ENCODE measurements around the gene FCHSD1. TPM values are rescaled to one million over a fixed set of nuclear protein-coding genes. Genes with fewer than 3 reads are reported as not detected.

Gene FCHSD1
- total RNA-seq, 1 experiment from 2014 or later: 37.2 TPM

DNA sequence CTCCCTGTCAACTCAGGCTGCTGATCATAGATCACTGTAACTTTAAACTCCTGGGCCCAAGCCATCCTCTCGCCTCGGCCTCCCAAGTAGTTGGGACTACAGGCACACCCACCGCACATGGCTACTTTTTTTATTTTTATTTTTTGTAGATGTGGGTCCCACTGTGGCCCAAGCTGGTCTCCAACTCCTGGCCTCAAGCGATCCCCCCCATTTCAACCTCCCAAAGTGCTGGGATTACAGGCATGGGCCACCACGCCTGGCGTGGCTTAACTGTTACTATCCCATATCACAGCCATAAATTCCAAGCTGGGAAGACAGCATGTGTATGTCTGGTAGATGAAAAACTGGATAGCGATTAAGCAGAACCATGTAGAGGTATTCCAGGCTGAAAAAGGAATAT is 15.6 kb downstream of the FCHSD1 start (continued):
- TF ChIP-seq, protein P1, sequence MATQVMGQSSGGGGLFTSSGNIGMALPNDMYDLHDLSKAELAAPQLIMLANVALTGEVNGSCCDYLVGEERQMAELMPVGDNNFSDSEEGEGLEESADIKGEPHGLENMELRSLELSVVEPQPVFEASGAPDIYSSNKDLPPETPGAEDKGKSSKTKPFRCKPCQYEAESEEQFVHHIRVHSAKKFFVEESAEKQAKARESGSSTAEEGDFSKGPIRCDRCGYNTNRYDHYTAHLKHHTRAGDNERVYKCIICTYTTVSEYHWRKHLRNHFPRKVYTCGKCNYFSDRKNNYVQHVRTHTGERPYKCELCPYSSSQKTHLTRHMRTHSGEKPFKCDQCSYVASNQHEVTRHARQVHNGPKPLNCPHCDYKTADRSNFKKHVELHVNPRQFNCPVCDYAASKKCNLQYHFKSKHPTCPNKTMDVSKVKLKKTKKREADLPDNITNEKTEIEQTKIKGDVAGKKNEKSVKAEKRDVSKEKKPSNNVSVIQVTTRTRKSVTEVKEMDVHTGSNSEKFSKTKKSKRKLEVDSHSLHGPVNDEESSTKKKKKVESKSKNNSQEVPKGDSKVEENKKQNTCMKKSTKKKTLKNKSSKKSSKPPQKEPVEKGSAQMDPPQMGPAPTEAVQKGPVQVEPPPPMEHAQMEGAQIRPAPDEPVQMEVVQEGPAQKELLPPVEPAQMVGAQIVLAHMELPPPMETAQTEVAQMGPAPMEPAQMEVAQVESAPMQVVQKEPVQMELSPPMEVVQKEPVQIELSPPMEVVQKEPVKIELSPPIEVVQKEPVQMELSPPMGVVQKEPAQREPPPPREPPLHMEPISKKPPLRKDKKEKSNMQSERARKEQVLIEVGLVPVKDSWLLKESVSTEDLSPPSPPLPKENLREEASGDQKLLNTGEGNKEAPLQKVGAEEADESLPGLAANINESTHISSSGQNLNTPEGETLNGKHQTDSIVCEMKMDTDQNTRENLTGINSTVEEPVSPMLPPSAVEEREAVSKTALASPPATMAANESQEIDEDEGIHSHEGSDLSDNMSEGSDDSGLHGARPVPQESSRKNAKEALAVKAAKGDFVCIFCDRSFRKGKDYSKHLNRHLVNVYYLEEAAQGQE (IDR thresholded peaks at IDR 0.05; ENCODE audit: low read depth): no peak

DNA sequence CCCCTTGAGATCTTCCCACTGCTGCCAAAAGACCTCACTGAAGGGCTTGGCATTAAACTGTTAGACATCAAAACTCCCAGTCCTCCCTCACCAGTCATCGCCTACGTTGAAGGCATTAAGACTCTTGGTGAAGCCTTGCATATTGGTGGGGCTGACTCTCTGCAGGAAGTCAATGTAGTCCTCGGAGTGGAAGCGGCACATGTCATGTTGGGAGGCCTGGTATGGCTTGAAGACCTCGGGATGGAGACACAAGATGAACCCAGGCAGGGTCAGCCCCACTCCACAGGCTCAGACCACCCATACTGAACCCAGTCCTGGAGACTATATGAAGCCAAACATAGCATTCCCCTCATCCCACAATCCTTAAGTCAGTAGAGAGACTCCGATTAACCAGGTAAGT is 16.5 kb downstream of the FCHSD1 start:
- ChIA-PET RAD21 (ENCODE audit: low non-redundant PET in 1 of 2, low total read pairs in 2 of 2, uncharacterized antibody in 2 of 2, unreplicated experiment in 2 of 2) (no interaction called here), CTCF (no interaction called here), POLR2A (no interaction called here)
- intact Hi-C loops (cut with micrococcal nuclease): no loop called here
- Histone ChIP-seq H3K79me2 (ENCODE audit: insufficient read depth, low read length) (peaks cover 67% of the 10 kb centered on the region), H3K9me3 (ENCODE audit: control insufficient read depth in 1 of 2, insufficient read depth in 1 of 2, low read depth in 1 of 2, low read length in 2 of 2) (no peaks in the 10 kb centered on the region), H3K4me1 (ENCODE audit: control insufficient read depth in 1 of 2, insufficient read depth in 2 of 2, low read length in 2 of 2) (peaks cover 5 to 24% of the 10 kb centered on the region in 2 experiments), H3K4me2 (ENCODE audit: low read length) (peak overlapping the region; percentile 98; the same call in 1 of the 2 replicates), H4K20me1 (ENCODE audit: insufficient read depth) (no peaks in the 10 kb centered on the region), H3K4me3 (replicated peaks in 1 of 2; ENCODE audit: low read depth in 1 of 2, low read length in 2 of 2) (no peak overlapping the region), H2AFZ (ENCODE audit: low read depth, low read length, poor library complexity, severe bottlenecking) (no peak overlapping the region), H3K9me2 (ENCODE audit: insufficient read depth) (no peaks in the 10 kb centered on the region), H3K27ac (ENCODE audit: low read depth, low read length) (no peak overlapping the region), H3K27me3 (ENCODE audit: insufficient read depth, low read length) (no peaks in the 10 kb centered on the region), H3K36me3 (ENCODE audit: control insufficient read depth in 1 of 2, insufficient read depth in 2 of 2, low read length in 2 of 2) (peaks cover 12 to 13% of the 10 kb centered on the region in 2 experiments; a peak in 3 of 4 replicates), H3K9ac (ENCODE audit: low read length) (no peak overlapping the region)
- no peak for DNase-seq (ENCODE audit: low read depth, low spot score)
- ATAC-seq: no peak
- BruUV-seq (replicated peaks): no TSS peak
- no peak for TF ChIP-seq ELF1 (IDR thresholded peaks at IDR 0.05; ENCODE audit: borderline replicate concordance, low read depth)
- TF ChIP-seq TCF7L2 (IDR thresholded peaks at IDR 0.05; ENCODE audit: borderline replicate concordance, extremely low read depth, insufficient read depth, insufficient read length): no peak
- no peak for TF ChIP-seq SIN3A (IDR thresholded peaks at IDR 0.05; ENCODE audit: low read depth)
- TF ChIP-seq, protein P2, sequence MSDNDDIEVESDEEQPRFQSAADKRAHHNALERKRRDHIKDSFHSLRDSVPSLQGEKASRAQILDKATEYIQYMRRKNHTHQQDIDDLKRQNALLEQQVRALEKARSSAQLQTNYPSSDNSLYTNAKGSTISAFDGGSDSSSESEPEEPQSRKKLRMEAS (IDR thresholded peaks at IDR 0.05): no peak
- no peak for TF ChIP-seq EZH2 (IDR thresholded peaks at IDR 0.05)
- no peak for TF ChIP-seq SRF (IDR thresholded peaks at IDR 0.05; ENCODE audit: low read depth)
- TF ChIP-seq, protein P1 (IDR thresholded peaks at IDR 0.05; ENCODE audit: low read depth): no peak
- TF ChIP-seq, protein P3, sequence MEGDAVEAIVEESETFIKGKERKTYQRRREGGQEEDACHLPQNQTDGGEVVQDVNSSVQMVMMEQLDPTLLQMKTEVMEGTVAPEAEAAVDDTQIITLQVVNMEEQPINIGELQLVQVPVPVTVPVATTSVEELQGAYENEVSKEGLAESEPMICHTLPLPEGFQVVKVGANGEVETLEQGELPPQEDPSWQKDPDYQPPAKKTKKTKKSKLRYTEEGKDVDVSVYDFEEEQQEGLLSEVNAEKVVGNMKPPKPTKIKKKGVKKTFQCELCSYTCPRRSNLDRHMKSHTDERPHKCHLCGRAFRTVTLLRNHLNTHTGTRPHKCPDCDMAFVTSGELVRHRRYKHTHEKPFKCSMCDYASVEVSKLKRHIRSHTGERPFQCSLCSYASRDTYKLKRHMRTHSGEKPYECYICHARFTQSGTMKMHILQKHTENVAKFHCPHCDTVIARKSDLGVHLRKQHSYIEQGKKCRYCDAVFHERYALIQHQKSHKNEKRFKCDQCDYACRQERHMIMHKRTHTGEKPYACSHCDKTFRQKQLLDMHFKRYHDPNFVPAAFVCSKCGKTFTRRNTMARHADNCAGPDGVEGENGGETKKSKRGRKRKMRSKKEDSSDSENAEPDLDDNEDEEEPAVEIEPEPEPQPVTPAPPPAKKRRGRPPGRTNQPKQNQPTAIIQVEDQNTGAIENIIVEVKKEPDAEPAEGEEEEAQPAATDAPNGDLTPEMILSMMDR (IDR thresholded peaks at IDR 0.05 in 2 of 3, conservative IDR thresholded peaks at IDR 0.05 in 1 of 3; ENCODE audit: borderline replicate concordance in 1 of 3, insufficient read depth in 1 of 3, low read depth in 2 of 3, low read length in 2 of 3): no peak
- TF ChIP-seq FOSL1 (IDR thresholded peaks at IDR 0.05; ENCODE audit: low read depth): no peak
- TF ChIP-seq CBX3 (IDR thresholded peaks at IDR 0.05; ENCODE audit: low read depth): no peak
- TF ChIP-seq EZH2phosphoT487 (IDR thresholded peaks at IDR 0.05; ENCODE audit: borderline replicate concordance): no peak
- TF ChIP-seq POLR2A (IDR thresholded peaks at IDR 0.05; ENCODE audit: borderline replicate concordance, extremely low read depth, insufficient read depth, insufficient read length): no peak
- no peak for TF ChIP-seq YY1 (IDR thresholded peaks at IDR 0.05; ENCODE audit: extremely low read depth, insufficient replicate concordance, low read depth, low read length)
- no peak for TF ChIP-seq EGR1 (IDR thresholded peaks at IDR 0.05; ENCODE audit: low read depth)
- TF ChIP-seq SP1 (IDR thresholded peaks at IDR 0.05; ENCODE audit: low read depth): no peak
